HG03457 (cell line): ENCODE data around the gene NUDT2.

ENCODE experiments used
- ATAC-seq: cut with Tn5 transposase; IDR thresholded peaks from one replicate; pipeline ENCODE4 v1.9.1; 2021; ENCODE audit warnings: moderate number of reproducible peaks; ENCODE audit not compliant: unreplicated experiment

NUDT2 gene

GRCh38 chr9:34383904-34384303 is 54.5 kb downstream of the NUDT2 start:
- no peak for ATAC-seq

GRCh38 chr9:34384368-34385165 is 55.2 kb downstream of the NUDT2 start:
- no peak for ATAC-seq

GRCh38 chr9:34385561-34386230 is 56.3 kb downstream of the NUDT2 start:
- ATAC-seq, result no peak

- no peak for ATAC-seq
These were observed 57.3 kb downstream of the NUDT2 start for GRCh38 chr9:34386656-34387055.

GRCh38 chr9:34387239-34387638 is 57.9 kb downstream of the NUDT2 start:
- ATAC-seq, result no peak

- ATAC-seq, result no peak
These were observed 63.1 kb downstream of the NUDT2 start for GRCh38 chr9:34392511-34392910.
